ENCODE data around the gene CRB3.

The CRB3 gene

GRCh38 chr19:6470173-6470572 is 6.1 kb downstream of the CRB3 start:
- DNase-seq, result no peak

GRCh38 chr19:6471076-6471475 is 7.0 kb downstream of the CRB3 start:
- DNase-seq, result no peak

- DNase-seq, result no peak
Measured at GRCh38 chr19:6472713-6473112, 8.6 kb downstream of the CRB3 start.

GRCh38 chr19:6473647-6474046 is 9.6 kb downstream of the CRB3 start:
- DNase-seq, result no peak

- DNase-seq, result no peak
Measured at GRCh38 chr19:6475321-6476108, 11.4 kb downstream of the CRB3 start.

- peak; percentile 65 for DNase-seq
Measured at GRCh38 chr19:6476155-6476895, 12.3 kb downstream of the CRB3 start.

GRCh38 chr19:6476896-6477431 is 12.9 kb downstream of the CRB3 start:
- no peak for DNase-seq

DNA sequence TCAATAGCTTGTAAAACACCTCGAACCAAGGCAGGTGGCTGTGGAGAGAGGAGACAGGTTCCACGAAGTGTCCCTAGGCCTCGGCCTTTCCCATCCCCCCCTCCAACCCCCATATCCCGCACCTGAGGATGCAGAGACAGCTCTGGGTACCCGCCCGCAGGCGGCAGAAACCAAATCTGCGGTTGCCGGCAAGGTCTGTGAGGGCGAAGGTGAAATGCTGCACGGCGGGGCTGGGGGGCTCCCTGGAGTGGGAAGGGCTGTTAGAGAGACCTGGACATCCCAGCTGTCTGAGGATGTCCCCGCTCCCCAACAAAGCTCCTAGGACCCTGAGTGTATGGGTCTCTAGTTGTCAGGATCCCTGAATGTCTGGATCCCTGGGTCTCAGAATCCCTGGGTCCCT is 14.7 kb downstream of the CRB3 start:
- no peak for DNase-seq

- DNase-seq, result no peak
Measured at GRCh38 chr19:6479836-6480398, 15.8 kb downstream of the CRB3 start.

GRCh38 chr19:6480848-6481415 is 16.9 kb downstream of the CRB3 start:
- no peak for DNase-seq

- DNase-seq, result peak; percentile 70
Measured at GRCh38 chr19:6481541-6482342, 17.7 kb downstream of the CRB3 start, which contains the start of gene DENND1C. TSS of gene DENND1C (minus strand) at chr19:6481787. CDS start at chr19:6481695, 92 bp downstream.

DNA sequence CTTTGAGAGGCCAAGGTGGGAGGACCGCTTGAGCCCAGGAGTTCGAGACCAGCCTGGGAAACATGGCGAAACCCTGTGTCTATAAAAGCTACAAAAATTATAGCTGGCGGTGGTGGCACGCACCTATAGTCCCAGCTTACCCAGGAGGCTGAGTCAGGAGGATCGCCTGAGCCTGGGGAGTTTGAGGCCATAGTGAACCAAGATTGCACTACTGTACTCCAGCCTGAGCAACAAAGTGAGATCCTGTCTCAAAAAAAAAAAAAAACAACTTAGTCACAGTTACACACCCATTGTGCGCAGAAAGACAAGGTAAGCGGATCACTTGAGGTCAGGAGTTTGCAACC is 18.2 kb downstream of the CRB3 start:
- DNase-seq, result no peak

- DNase-seq, result no peak
Measured at GRCh38 chr19:6483235-6483634, 19.2 kb downstream of the CRB3 start.

DNA sequence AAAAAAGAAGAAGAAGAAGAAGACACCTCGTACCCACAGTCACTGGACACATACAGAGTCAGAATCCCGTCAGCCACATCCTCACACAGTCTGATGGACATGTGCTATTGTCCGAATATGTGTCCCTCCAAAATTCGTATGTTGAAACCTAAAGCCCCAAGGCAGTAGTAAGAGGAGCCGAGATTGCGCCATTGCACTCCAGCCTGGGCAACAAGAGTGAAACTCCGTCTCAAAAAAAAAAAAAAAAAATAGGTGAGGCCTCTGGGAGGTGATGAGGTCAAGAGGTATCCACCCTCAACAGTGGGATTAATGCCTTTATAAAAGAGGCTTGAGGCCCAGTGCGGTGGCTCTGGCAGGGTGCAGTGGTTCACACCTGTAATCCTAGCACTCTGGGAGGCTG is 20.2 kb downstream of the CRB3 start:
- no peak for DNase-seq

GRCh38 chr19:6484831-6485230 is 20.8 kb downstream of the CRB3 start:
- no peak for DNase-seq

GRCh38 chr19:6489278-6490061 is 25.4 kb downstream of the CRB3 start:
- peak; percentile 17 for DNase-seq

DNA sequence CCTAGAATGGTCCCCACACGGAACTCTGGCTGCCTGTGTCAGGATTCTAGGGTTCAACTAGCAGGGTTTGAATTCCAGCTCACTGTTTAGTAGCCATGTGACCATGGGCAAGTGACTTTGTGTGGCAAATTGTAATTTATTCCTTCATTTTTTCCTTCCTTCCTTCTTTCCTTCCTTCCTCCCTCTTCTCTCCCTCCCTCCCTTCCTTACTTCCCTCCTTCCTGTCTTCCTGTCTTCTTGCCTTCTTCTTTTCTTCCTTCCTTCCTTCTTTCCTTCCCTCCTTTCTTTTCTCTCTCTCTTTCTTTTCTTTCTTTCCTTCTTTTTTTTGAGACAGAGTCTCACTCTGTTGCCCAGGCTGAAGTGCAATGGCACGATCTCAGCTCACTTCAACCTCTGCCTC is 26.1 kb downstream of the CRB3 start:
- DNase-seq, result no peak

GRCh38 chr19:6491802-6492592 is 27.9 kb downstream of the CRB3 start:
- DNase-seq, result no peak

DNA sequence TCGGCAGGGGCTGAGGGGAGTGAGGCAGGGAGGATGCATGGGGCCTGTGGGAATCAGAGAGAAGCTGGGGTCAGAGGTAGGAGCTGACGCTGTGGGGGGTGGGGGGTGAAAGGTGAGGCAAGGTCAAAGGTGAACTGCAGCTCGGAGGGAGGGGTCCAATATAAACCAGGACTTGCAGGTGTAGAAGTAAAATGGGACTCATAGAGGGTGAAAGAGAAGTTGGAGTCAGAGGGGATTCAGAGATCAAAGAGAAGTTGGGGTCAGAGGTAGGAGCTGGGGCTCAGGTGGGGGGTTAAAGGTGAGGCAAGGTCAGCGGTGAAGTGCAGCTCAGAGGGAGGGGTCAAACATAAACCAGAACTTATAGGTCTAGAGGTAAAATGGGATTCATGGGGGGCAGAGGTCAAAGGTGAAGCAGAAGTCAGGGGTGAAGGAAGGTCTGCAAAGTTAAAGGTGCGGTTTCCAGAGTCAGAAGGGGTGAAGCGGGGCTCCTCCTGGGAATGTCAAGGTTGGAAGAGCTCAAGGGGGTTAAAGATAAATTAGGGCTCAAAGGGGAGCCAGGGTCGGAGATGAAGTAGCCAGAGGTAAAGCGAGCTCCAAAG is 30.5 kb downstream of the CRB3 start:
- no peak for DNase-seq

DNA sequence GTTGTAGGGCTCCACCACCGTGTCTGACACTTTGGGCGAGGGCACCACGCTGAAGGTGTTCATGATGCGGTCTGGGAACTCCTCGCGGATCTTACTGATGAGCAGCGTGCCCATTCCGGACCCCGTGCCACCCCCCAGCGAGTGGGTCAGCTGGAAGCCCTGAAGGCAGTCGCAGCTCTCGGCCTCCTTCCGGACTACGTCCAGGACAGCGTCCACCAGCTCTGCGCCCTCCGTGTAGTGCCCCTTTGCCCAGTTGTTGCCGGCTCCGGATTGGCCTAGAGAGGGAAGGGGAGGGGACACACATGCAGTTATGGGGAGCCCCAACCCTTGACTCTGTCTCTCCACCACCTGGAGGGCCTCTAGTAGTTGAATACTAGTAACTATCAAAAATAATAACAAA is 31.9 kb downstream of the CRB3 start:
- DNase-seq, result no peak

Data from stimulated activated CD4-positive, alpha-beta T cell treated with anti-CD3 and anti-CD28 coated beads, Interleukin-4, amount 100 ng/mL, for 24 hours (primary cell).